CD14-positive monocyte (primary cell): ENCODE results near the gene IFITM2. TPM values are rescaled to one million over a fixed set of nuclear protein-coding genes. Genes with fewer than 3 reads are reported as not detected.

ENCODE experiments used
- DNase-seq, 3 donors: peaks; one replicate each; pipeline ENCODE4 v3.0.0-alpha.2; 2011 to 2022
- H2AFZ ChIP-seq: 2 replicates; pipeline ENCODE4 v1.6.0; 2012; ENCODE audit warnings: mild to moderate bottlenecking, low read depth, low read length, inconsistent platforms; ENCODE audit not compliant: insufficient read depth, poor library complexity, severe bottlenecking
- H3K27ac ChIP-seq, 2 donors: 1 replicate in 1 of 2; 2 replicates in 1 of 2; pipeline ENCODE4 v1.5.1; 2012 to 2013; ENCODE audit warnings: low read length in 2 of 2, control low read depth in 1 of 2, inconsistent platforms in 1 of 2, low read depth in 1 of 2, mild to moderate bottlenecking in 1 of 2
- H3K27me3 ChIP-seq, 2 donors: one replicate each; pipeline versions ENCODE4 v1.6.0 to v1.6.1; 2011 to 2013; ENCODE audit warnings: low read length in 2 of 2; ENCODE audit not compliant: control insufficient read depth in 2 of 2, insufficient read depth in 2 of 2
- H3K36me3 ChIP-seq, 2 donors: replicated peaks in 1 of 2; 1 replicate in 1 of 2; 2 replicates in 1 of 2; pipeline versions ENCODE4 v1.5.1 to v1.6.1; 2012 to 2013; ENCODE audit warnings: low read length in 2 of 2, control low read depth in 1 of 2, inconsistent platforms in 1 of 2, mild to moderate bottlenecking in 1 of 2; ENCODE audit not compliant: insufficient read depth in 2 of 2, control insufficient read depth in 1 of 2
- H3K4me1 ChIP-seq, 2 donors: 1 replicate in 1 of 2; 2 replicates in 1 of 2; pipeline versions ENCODE4 v1.5.1 to v1.6.1; 2012 to 2013; ENCODE audit warnings: low read length in 2 of 2, control low read depth in 1 of 2, inconsistent platforms in 1 of 2, mild to moderate bottlenecking in 1 of 2, moderate library complexity in 1 of 2; ENCODE audit not compliant: insufficient read depth in 2 of 2, control insufficient read depth in 1 of 2
- H3K4me2 ChIP-seq: replicated peaks from 2 replicates; pipeline ENCODE3; 2012; ENCODE audit warnings: low read length, moderate library complexity, mild to moderate bottlenecking; ENCODE audit not compliant: poor library complexity, severe bottlenecking; ENCODE audit errors: extremely low read depth
- H3K4me3 ChIP-seq, 3 experiments: fragments of 200-600 bp in 1 of 3; sonication (generic) in 1 of 3; replicated peaks in 1 of 3; 1 replicate in 2 of 3; 2 replicates in 1 of 3; pipeline ENCODE4 v1.5.1; 2011 to 2013; ENCODE audit warnings: low read length in 3 of 3, mild to moderate bottlenecking in 3 of 3, control low read depth in 2 of 3, low read depth in 2 of 3, inconsistent platforms in 1 of 3, moderate library complexity in 1 of 3
- H3K79me2 ChIP-seq: 2 replicates; pipeline ENCODE4 v1.6.0; 2012; ENCODE audit warnings: mild to moderate bottlenecking, control low read depth, inconsistent platforms, low read length, moderate library complexity; ENCODE audit not compliant: insufficient read depth
- H3K9ac ChIP-seq: 2 replicates; pipeline ENCODE4 v1.6.0; 2017; ENCODE audit warnings: low read length, mild to moderate bottlenecking; ENCODE audit not compliant: insufficient read depth, poor library complexity, severe bottlenecking
- H3K9me3 ChIP-seq, 2 donors: replicated peaks in 1 of 2; 1 replicate in 1 of 2; 2 replicates in 1 of 2; pipeline versions ENCODE4 v1.5.1 to v1.6.1; 2012 to 2013; ENCODE audit warnings: low read length in 2 of 2, control low read depth in 1 of 2; ENCODE audit not compliant: control insufficient read depth in 1 of 2, insufficient read depth in 1 of 2
- H4K20me1 ChIP-seq: 2 replicates; pipeline ENCODE4 v1.6.0; 2012; ENCODE audit warnings: mild to moderate bottlenecking, low read length, control low read depth, moderate library complexity; ENCODE audit not compliant: insufficient read depth
- H3K27ac Mint-ChIP-seq, 7 donors: one replicate each; pipeline ENCODE4 v1.8.0; 2020; ENCODE audit warnings: mild to moderate bottlenecking in 7 of 7, mixed read lengths in 7 of 7, moderate library complexity in 6 of 7, inconsistent platforms in 2 of 7
- H3K27me3 Mint-ChIP-seq, 3 donors: one replicate each; pipeline ENCODE4 v1.8.0; 2021 to 2022; ENCODE audit warnings: low read depth in 3 of 3, mild to moderate bottlenecking in 3 of 3, mixed read lengths in 3 of 3, moderate library complexity in 3 of 3, inconsistent platforms in 1 of 3
- H3K36me3 Mint-ChIP-seq, 2 donors: one replicate each; pipeline ENCODE4 v1.8.0; 2020; ENCODE audit warnings: mixed read lengths in 2 of 2, inconsistent platforms in 1 of 2, mild to moderate bottlenecking in 1 of 2
- H3K4me1 Mint-ChIP-seq: one replicate; pipeline ENCODE4 v1.8.0; 2020; ENCODE audit warnings: mild to moderate bottlenecking, mixed read lengths
- H3K4me3 Mint-ChIP-seq, 2 donors: one replicate each; pipeline ENCODE4 v1.8.0; 2020; ENCODE audit warnings: mild to moderate bottlenecking in 2 of 2, mixed read lengths in 2 of 2, moderate library complexity in 1 of 2
- H3K9me3 Mint-ChIP-seq, 7 donors: one replicate each; pipeline ENCODE4 v1.8.0; 2020 to 2022; ENCODE audit warnings: mixed read lengths in 7 of 7, mild to moderate bottlenecking in 6 of 7, moderate library complexity in 6 of 7, inconsistent platforms in 2 of 7
- WGBS: methylation state at CpG from one replicate; pipeline ENCODE4 v1.1.5; 2013; ENCODE audit warnings: missing lambda C conversion rate; ENCODE audit not compliant: insufficient coverage; 5-methylcytosine and 5-hydroxymethylcytosine counted together
- intact Hi-C, 2 donors: fragments of 100-400 bp; cut with micrococcal nuclease; formaldehyde crosslinking; loops; one replicate each; pipeline versions ENCODE4 v1.15.0 to v1.15.1; 2023
- polyA plus RNA-seq, 3 donors: library from polyadenylated mRNA; depleted of rRNA in 1 of 3; unstranded in 2 of 3; stranded (reverse) in 1 of 3; fragments of 300-500 nt in 2 of 3; fragments of >200 nt in 1 of 3; fragmentation: Illumina TruSeq in 2 of 3; gene quantifications; 1 replicate in 2 of 3; 2 replicates in 1 of 3; pipeline ENCODE4 v1.2.3, GENCODE V29; 2012 to 2021
- TF ChIP-seq, protein P1 (sequence below): fragments of 200-600 bp; IDR thresholded peaks from one replicate; pipeline ENCODE4 v1.8.0; 2022; ENCODE audit warnings: antibody characterized with exemption, mild to moderate bottlenecking

Gene IFITM2
- polyA plus RNA-seq, 3 donors: 625 to 1,147 (median 705) TPM

DNA sequence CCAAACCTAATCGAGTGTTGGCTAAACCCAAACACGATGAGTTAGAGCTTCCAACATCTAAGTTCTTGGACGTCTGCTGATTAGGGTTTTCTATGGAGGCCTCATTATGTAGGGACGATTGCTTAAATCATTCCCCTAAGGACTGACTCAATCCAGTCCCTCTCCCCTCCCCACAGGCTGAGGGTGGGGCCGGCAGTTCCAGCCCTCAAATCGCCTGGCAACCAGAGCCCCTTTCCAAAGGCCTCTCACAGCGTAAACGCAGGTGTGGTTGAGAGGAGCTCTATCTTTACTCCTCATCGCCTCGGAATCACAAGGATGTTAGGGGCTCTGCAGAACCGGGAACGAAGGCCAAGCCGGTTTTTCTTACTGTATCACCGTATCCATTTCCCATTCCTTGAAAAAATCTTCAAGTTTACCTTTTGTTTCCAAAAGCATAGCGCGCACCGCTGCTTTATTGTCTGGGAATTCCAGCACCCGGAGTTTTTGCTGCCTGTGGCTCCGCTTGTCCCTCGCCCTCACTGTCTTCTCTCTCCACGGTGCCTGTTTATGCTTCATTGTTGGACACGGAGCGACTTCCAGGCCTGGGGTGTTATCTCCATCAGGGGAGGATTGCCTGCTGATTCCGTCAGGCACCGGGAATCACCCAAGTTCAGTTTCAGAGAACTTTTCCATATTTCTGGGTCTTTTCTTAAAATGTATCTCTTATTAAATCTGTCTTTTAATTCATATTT, 26.8 kb downstream of the IFITM2 start:
- H3K4me3 ChIP-seq: no peak overlapping the region
- H3K9me3 ChIP-seq: peaks cover 7 to 23% of the 10 kb centered on the region in 2 donors
- no peak overlapping the region for H2AFZ ChIP-seq
- H3K4me3 Mint-ChIP-seq: no peak overlapping the region
- H4K20me1 ChIP-seq: no peaks in the 10 kb centered on the region
- intact Hi-C loops: no loop called here
- DNase-seq: no peak
- H3K27ac Mint-ChIP-seq: peak overlapping the region in 1 of 7 donors; percentile 30
- no peaks in the 10 kb centered on the region for H3K36me3 ChIP-seq
- peaks cover 2 to 3% of the 10 kb centered on the region in 2 donors for H3K36me3 Mint-ChIP-seq
- peaks cover 5 to 9% (median 8%) of the 10 kb centered on the region in 3 donors for H3K27me3 Mint-ChIP-seq
- no peak overlapping the region for H3K9ac ChIP-seq
- no peak overlapping the region for H3K27ac ChIP-seq
- H3K4me1 Mint-ChIP-seq: peaks cover 26% of the 10 kb centered on the region
- H3K4me2 ChIP-seq: no peak overlapping the region
- TF ChIP-seq, protein P1, sequence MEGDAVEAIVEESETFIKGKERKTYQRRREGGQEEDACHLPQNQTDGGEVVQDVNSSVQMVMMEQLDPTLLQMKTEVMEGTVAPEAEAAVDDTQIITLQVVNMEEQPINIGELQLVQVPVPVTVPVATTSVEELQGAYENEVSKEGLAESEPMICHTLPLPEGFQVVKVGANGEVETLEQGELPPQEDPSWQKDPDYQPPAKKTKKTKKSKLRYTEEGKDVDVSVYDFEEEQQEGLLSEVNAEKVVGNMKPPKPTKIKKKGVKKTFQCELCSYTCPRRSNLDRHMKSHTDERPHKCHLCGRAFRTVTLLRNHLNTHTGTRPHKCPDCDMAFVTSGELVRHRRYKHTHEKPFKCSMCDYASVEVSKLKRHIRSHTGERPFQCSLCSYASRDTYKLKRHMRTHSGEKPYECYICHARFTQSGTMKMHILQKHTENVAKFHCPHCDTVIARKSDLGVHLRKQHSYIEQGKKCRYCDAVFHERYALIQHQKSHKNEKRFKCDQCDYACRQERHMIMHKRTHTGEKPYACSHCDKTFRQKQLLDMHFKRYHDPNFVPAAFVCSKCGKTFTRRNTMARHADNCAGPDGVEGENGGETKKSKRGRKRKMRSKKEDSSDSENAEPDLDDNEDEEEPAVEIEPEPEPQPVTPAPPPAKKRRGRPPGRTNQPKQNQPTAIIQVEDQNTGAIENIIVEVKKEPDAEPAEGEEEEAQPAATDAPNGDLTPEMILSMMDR: no peak
- H3K9me3 Mint-ChIP-seq: peaks cover 15 to 24% (median 20%) of the 10 kb centered on the region in 7 donors
- peaks cover 16 to 20% of the 10 kb centered on the region in 2 donors for H3K4me1 ChIP-seq
- H3K27me3 ChIP-seq: no peaks in the 10 kb centered on the region
- 87% methylated on average over 12 of the region's 25 CpGs for WGBS
- H3K79me2 ChIP-seq: no peaks in the 10 kb centered on the region

DNA sequence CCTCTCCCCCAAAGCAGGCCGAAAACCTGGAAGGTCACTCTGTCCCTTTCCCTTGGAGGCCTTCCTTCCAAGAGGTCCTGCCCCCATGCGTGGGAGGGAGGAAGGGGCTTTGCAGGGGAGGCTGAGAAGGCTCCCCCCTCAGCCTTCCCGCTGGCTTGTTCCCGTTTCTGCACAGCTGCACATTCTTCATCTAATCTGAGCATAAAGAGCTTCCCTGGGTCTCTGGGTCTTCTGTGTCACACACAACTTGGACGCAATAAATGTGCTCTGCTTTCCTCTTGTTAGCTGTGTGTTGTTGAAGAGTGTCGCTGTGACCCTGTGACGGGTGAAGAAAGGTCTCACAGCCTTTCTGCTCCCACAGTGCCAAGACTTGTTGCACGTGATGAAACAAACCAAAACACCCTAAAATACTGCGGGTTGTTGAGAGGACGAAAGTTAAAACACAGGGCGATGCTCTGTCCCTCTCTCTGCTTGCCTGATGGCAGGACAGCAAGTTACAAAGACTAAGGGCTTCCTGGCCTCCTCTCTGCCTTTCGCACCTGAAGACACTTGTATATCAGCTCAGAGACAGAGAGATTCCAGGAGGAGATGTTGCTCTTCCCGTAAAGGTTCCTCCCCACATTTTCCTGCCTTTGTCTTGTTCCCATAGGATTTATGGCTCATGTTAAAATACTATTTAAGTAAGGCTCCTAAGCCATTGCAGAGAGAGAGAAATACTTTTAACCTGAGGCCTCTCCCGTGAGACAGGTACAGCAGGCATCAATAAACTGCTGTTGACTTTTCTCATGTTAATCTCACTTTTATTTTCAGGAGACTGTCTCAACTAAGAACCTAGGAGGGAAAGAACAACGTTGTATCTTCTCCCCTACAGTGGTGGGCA, 28.4 kb downstream of the IFITM2 start:
- peak in 1 of 3 donors; percentile 12 for DNase-seq
- H2AFZ ChIP-seq: peak overlapping the region; percentile 76
- peaks cover 2 to 3% of the 10 kb centered on the region in 2 donors for H3K36me3 Mint-ChIP-seq
- WGBS: 100% methylated on average over 1 of the region's 15 CpGs
- H3K27ac Mint-ChIP-seq: peak overlapping the region in 6 of 7 donors; percentile 13 to 87 (median 52)
- H3K4me3 Mint-ChIP-seq: peak overlapping the region in 1 of 2 donors; percentile 58
- no peaks in the 10 kb centered on the region for H3K79me2 ChIP-seq
- no peak overlapping the region for H3K27ac ChIP-seq
- no peak overlapping the region for H3K9ac ChIP-seq
- no peaks in the 10 kb centered on the region for H4K20me1 ChIP-seq
- no peak overlapping the region for H3K4me3 ChIP-seq
- H3K9me3 ChIP-seq: peaks cover 7 to 21% of the 10 kb centered on the region in 2 donors
- TF ChIP-seq, protein P1: no peak
- peaks cover 5 to 10% (median 8%) of the 10 kb centered on the region in 3 donors for H3K27me3 Mint-ChIP-seq
- H3K4me1 ChIP-seq: peaks cover 16 to 17% of the 10 kb centered on the region in 2 donors
- H3K4me2 ChIP-seq: peak overlapping the region; percentile 17
- peaks cover 24% of the 10 kb centered on the region for H3K4me1 Mint-ChIP-seq
- H3K36me3 ChIP-seq: no peaks in the 10 kb centered on the region
- intact Hi-C loops: no loop called here
- peaks cover 13 to 22% (median 20%) of the 10 kb centered on the region in 7 donors for H3K9me3 Mint-ChIP-seq
- H3K27me3 ChIP-seq: no peaks in the 10 kb centered on the region
